Smooth muscle cell (in vitro differentiated cells): ENCODE results near the gene CTIF. TPM values are rescaled to one million over a fixed set of nuclear protein-coding genes. Genes with fewer than 3 reads are reported as not detected.
A peak's percentile ranks its signal among the peaks of the same experiment; 100 is the strongest.
"Not testable (repeated sequence)": the region's sequence is repeated elsewhere in the genome, so short reads cannot be mapped to it uniquely, and the experiment has no call there.

ENCODE experiments used
- DNase-seq: peaks from one replicate; lab custom pipeline; 2025; ENCODE audit not compliant: unreplicated experiment; lab: John Stamatoyannopoulos, UW
- H2AFZ ChIP-seq: fragments of 200-600 bp; sonication (generic); 2 replicates; pipeline ENCODE4 v1.6.0; 2016; ENCODE audit warnings: antibody characterized with exemption, low read depth, mild to moderate bottlenecking
- H3F3A ChIP-seq: fragments of 200-600 bp; sonication (generic); 2 replicates; pipeline ENCODE4 v1.6.0; 2017; ENCODE audit warnings: antibody characterized with exemption, low read depth
- H3K27ac ChIP-seq: fragments of 200-600 bp; sonication (generic); 2 replicates; pipeline ENCODE4 v1.5.1; 2016; ENCODE audit warnings: low read depth, mild to moderate bottlenecking
- H3K27me3 ChIP-seq: fragments of 200-600 bp; sonication (generic); 2 replicates; pipeline ENCODE4 v1.6.1; 2016; ENCODE audit warnings: low read depth, mild to moderate bottlenecking
- H3K36me3 ChIP-seq: fragments of 200-600 bp; sonication (generic); 2 replicates; pipeline ENCODE4 v1.5.1; 2016; ENCODE audit warnings: low read depth
- H3K4me1 ChIP-seq: fragments of 200-600 bp; sonication (generic); 2 replicates; pipeline ENCODE4 v1.5.1; 2016; ENCODE audit warnings: low read depth
- H3K4me2 ChIP-seq: fragments of 200-600 bp; sonication (generic); 2 replicates; pipeline ENCODE4 v1.6.0; 2016; ENCODE audit warnings: mild to moderate bottlenecking
- H3K4me3 ChIP-seq: fragments of 200-600 bp; sonication (generic); 2 replicates; pipeline ENCODE4 v1.5.1; 2016; ENCODE audit warnings: mild to moderate bottlenecking
- H3K79me2 ChIP-seq: fragments of 200-600 bp; sonication (generic); 2 replicates; pipeline ENCODE4 v1.6.0; 2016; ENCODE audit warnings: low read depth, mild to moderate bottlenecking
- H3K9ac ChIP-seq: fragments of 200-600 bp; sonication (generic); 2 replicates; pipeline ENCODE4 v1.6.0; 2016; ENCODE audit warnings: low read depth
- H3K9me3 ChIP-seq: fragments of 200-600 bp; sonication (generic); replicated peaks from 2 replicates; pipeline ENCODE4 v1.5.1; 2016; ENCODE audit warnings: low read depth
- H4K20me1 ChIP-seq: fragments of 200-600 bp; sonication (generic); 2 replicates; pipeline ENCODE4 v1.6.0; 2016; ENCODE audit warnings: low read depth
- WGBS: methylation state at CpG from one replicate; pipeline ENCODE4 v1.1.7; 2016; ENCODE audit warnings: low lambda C conversion rate; 5-methylcytosine and 5-hydroxymethylcytosine counted together
- polyA plus RNA-seq: library from polyadenylated mRNA; unstranded; fragments of >200 nt; fragmentation: Nextera tagmentation; extraction: Ambion mirVana; gene quantifications from 2 replicates; pipeline ENCODE4 v1.2.1, GENCODE V29; 2016
- total RNA-seq: library from RNA; depleted of rRNA; stranded (reverse); fragments of >200 nt; gene quantifications from 2 replicates; pipeline ENCODE4 v1.2.3, GENCODE V29; 2014
- TF ChIP-seq, protein P1 (sequence below): fragments of 200-600 bp; sonication (generic); IDR thresholded peaks from 2 replicates; pipeline ENCODE4 v1.5.1; 2017; ENCODE audit warnings: borderline replicate concordance, mild to moderate bottlenecking, antibody characterized with exemption; ENCODE audit not compliant: insufficient read depth, poor library complexity, severe bottlenecking

CTIF gene
- total and polyA plus RNA-seq, 2 experiments from 2014 or later = 22.2 to 25.3 TPM

DNA sequence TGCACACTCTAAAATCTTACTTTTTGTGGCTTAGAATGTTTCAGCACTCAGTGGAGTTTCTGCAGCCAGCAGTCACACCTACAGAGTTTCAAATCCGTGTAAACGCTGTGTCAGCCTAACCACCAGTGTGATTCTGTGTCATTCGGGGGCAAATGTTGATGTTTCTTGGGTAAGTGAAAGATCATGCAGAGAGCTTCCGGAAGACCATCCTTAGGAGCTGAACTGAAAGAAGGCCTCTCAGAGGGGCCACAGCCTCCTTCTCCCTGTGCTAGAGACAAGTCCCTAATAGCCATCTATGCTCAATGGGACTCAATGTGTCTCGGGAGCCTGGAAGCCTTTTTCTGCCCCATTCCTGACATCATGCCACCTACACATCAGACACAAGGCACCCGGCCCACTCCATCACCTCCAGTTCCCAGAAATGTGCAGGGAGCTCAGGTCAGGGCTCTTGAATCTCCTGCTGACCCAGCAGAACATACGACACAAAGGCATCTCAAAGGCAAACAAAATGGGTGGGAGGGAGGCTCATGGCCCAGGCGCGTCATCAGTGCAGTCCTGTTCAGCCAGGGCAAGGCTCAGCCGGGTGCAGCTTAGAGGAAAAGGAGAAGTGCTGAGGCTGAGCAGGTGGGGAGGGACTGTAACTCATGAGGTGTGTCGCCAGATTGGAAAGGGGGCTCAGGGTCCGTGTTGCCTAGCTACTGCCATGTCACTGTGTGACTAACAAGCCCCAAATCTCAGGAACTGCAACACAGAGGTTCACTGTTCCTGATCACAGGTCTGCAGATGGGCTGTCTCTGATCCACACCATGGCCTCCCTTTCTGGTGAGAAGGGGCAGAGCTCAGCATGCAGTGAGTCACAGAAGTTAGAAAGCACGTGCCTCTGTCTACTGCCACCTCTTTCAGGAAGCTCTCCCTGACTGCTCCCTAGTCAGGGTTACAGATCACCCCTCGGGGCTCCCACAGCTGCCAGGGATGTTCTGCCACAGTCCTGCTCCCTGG, 329.9 kb downstream of the CTIF start:
- H3K36me3 ChIP-seq = no peaks in the 10 kb centered on the region
- H3K4me1 ChIP-seq = peaks cover 20% of the 10 kb centered on the region
- peak overlapping the region; percentile 95 for H3K27ac ChIP-seq
- H3K9me3 ChIP-seq = no peaks in the 10 kb centered on the region
- peak overlapping the region; percentile 44 for H3K4me2 ChIP-seq
- H4K20me1 ChIP-seq = no peaks in the 10 kb centered on the region
- no peaks in the 10 kb centered on the region for H3K27me3 ChIP-seq
- no peak overlapping the region for H3K4me3 ChIP-seq
- H3F3A ChIP-seq = peaks cover 22% of the 10 kb centered on the region
- peak overlapping the region; percentile 71 for H3K9ac ChIP-seq
- 47% methylated on average over 14 of the region's 14 CpGs for WGBS
- TF ChIP-seq, protein P1, sequence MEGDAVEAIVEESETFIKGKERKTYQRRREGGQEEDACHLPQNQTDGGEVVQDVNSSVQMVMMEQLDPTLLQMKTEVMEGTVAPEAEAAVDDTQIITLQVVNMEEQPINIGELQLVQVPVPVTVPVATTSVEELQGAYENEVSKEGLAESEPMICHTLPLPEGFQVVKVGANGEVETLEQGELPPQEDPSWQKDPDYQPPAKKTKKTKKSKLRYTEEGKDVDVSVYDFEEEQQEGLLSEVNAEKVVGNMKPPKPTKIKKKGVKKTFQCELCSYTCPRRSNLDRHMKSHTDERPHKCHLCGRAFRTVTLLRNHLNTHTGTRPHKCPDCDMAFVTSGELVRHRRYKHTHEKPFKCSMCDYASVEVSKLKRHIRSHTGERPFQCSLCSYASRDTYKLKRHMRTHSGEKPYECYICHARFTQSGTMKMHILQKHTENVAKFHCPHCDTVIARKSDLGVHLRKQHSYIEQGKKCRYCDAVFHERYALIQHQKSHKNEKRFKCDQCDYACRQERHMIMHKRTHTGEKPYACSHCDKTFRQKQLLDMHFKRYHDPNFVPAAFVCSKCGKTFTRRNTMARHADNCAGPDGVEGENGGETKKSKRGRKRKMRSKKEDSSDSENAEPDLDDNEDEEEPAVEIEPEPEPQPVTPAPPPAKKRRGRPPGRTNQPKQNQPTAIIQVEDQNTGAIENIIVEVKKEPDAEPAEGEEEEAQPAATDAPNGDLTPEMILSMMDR = no peak
- no peak overlapping the region for H2AFZ ChIP-seq
- DNase-seq = no peak
- peaks cover under 1% of the 10 kb centered on the region for H3K79me2 ChIP-seq

DNA sequence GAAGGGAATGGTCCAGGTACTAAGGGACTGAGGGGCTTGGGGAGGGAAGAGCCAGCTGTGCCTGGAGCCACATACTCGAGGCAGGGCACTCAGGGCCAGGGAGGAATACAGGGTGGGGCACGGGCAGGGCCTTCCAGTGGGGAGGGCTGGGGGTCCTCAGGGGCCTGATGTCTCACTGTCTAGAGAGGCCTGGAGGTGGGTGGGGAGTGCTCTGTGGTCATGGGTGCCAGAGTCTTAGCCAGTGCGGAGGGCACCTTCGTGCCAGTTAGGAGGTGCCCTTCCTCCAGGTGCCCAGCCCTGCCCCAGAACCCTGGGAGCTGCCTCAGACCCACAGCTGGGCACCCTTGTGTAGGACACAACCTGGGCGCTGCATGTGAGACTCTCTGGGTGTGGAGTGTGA, 330.8 kb downstream of the CTIF start:
- H3K4me1 ChIP-seq = peaks cover 20% of the 10 kb centered on the region
- no peaks in the 10 kb centered on the region for H3K9me3 ChIP-seq
- H3K36me3 ChIP-seq = no peaks in the 10 kb centered on the region
- 85% methylated on average over 5 of the region's 5 CpGs for WGBS
- peak overlapping the region; percentile 95 for H3K27ac ChIP-seq
- H3F3A ChIP-seq = peaks cover 27% of the 10 kb centered on the region
- no peak overlapping the region for H3K9ac ChIP-seq
- H3K27me3 ChIP-seq = no peaks in the 10 kb centered on the region
- no peaks in the 10 kb centered on the region for H4K20me1 ChIP-seq
- H3K4me2 ChIP-seq = peak overlapping the region; percentile 37
- H3K79me2 ChIP-seq = peaks cover 9% of the 10 kb centered on the region
- DNase-seq = no peak
- TF ChIP-seq, protein P1 = no peak
- H2AFZ ChIP-seq = no peak overlapping the region
- no peak overlapping the region for H3K4me3 ChIP-seq

DNA sequence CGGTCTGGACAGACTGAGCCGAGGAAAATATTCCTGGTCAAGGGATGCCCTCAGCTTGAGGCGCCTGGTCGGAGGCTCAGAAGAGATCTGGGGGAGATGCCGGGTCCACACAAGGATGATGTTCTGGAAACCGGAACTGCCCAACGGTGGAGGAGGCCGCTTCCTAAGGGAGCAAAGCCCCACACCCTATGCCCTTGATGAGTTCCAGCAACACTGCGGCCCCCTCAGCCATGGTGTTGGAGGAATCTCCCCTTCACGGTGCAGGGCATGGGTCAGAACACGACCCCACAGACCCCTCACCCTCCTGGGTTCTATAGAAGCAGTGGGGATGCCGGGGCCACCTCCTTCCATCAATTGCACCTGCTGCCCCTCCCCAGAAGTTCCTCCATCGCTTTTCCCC, 332.1 kb downstream of the CTIF start:
- not testable (repeated sequence) for DNase-seq, H3K9ac ChIP-seq, H3K36me3 ChIP-seq, H3K9me3 ChIP-seq, H3K27me3 ChIP-seq, H3K4me3 ChIP-seq, H4K20me1 ChIP-seq, H2AFZ ChIP-seq, H3K4me2 ChIP-seq
- Histone ChIP-seq H3K27ac (peak overlapping the region; percentile 35), H3F3A (peaks cover 31% of the 10 kb centered on the region), H3K4me1 (peaks cover 20% of the 10 kb centered on the region), H3K79me2 (peaks cover 22% of the 10 kb centered on the region)
- 92% methylated on average over 13 of the region's 13 CpGs for WGBS

DNA sequence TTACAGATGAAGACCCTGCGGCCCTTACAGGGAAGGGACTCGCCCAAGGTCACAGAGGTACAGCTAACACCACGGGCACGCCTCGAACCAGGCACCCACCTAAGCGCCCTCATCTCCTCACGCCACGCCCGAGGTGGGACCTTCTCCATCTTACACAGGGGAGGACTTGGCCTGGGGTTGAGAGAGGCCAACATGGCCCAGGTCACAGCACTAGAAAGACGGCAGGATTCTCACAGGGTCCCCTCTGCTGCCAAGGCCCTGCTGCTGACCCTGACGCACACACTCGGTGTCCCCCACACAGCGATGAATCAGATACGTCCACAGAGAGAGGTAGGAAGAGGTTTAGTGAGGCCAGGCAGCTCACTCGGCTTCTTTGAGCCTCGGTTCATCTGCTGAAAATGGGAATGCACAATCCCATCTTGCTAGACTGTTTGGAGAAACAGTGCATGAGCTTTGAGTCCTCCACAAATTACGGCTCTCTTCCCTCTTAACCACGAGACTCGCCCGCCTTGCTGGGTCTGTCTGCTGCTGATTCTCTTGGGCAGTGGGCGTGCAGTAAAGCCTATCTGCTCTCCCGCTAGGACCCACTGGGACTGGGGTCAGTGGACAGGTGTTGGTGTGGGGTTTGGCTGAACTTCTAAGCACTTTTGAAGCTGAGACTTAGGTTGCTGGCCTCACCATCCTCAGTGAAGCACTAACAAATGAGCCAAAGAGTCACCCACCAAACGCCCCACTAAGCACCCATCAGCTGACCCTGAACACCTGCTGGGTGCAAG, 332.7 kb downstream of the CTIF start:
- Histone ChIP-seq H3K36me3 (no peaks in the 10 kb centered on the region), H3K4me1 (peaks cover 20% of the 10 kb centered on the region), H3F3A (peaks cover 31% of the 10 kb centered on the region), H3K9me3 (no peaks in the 10 kb centered on the region), H3K4me3 (no peak overlapping the region), H4K20me1 (no peaks in the 10 kb centered on the region), H2AFZ (no peak overlapping the region), H3K27me3 (no peaks in the 10 kb centered on the region), H3K4me2 (peak overlapping the region; percentile 77), H3K27ac (peak overlapping the region; percentile 100), H3K9ac (peak overlapping the region; percentile 15), H3K79me2 (peaks cover 27% of the 10 kb centered on the region)
- TF ChIP-seq, protein P1 = no peak
- no peak for DNase-seq
- 81% methylated on average over 23 of the region's 23 CpGs for WGBS
